ENCODE measurements around the gene NOSIP. TPM values are rescaled to one million over a fixed set of nuclear protein-coding genes. Genes with fewer than 3 reads are reported as not detected.

NOSIP gene
- total and polyA plus RNA-seq, 2 of the 4 experiments (the other 2 are of a cell fraction): 118 to 138 TPM

DNA sequence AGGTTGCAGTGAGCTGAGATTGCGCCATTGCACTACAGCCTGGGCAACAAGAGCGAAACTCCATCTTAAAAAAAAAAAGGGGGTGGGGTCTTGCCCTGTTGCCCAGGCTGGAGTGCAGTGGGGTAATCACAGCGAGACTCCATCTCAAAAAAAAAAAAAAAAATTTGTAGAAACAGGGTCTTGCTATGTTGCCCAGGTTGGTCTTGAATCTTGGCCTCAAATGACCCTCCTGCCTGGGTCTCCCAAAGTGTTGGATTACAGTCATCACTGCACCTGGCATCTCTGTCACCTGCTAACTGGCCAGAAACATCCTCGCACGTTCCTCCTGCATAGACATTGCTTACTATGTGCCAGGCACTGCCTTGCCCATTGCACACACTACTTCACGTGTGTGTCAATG lies 38.4 kb downstream of the NOSIP start:
- CTCF ChIA-PET: no interaction called here
- Histone ChIP-seq H2BK120ac (ENCODE audit: low read depth, low read length) (no peak overlapping the region), H4K8ac (ENCODE audit: low read depth in 2 of 2, low read length in 2 of 2) (no peak overlapping the region), H2BK20ac (ENCODE audit: low read depth, low read length) (no peak overlapping the region), H2AFZ (replicated peaks; ENCODE audit: low read length, poor library complexity) (no peak overlapping the region), H3K4me3 (ENCODE audit: insufficient read depth, low read depth, low read length) (no peak overlapping the region), H2BK15ac (ENCODE audit: low read depth, low read length) (no peak overlapping the region), H3K23ac (ENCODE audit: low read depth, low read length) (no peak overlapping the region), H4K91ac (ENCODE audit: insufficient read depth, low read depth, low read length) (no peak overlapping the region), H2AK9ac (replicated peaks; ENCODE audit: low read depth, low read length, poor library complexity) (no peak overlapping the region), H3K4me2 (ENCODE audit: low read depth, low read length) (no peak overlapping the region), H3K27ac (ENCODE audit: insufficient read depth, low read length) (no peak overlapping the region), H3K4me1 (ENCODE audit: control insufficient read depth, insufficient read depth, low read length) (no peaks in the 10 kb centered on the region; the same call in 1 of the 2 replicates), H3K27me3 (ENCODE audit: control insufficient read depth, insufficient read depth, low read length) (no peaks in the 10 kb centered on the region), H2AK5ac (ENCODE audit: low read depth, low read length) (no peak overlapping the region), H3K79me1 (ENCODE audit: low read depth in 1 of 2, low read length in 2 of 2) (no peaks in the 10 kb centered on the region), H3K56ac (ENCODE audit: extremely low read depth, insufficient read depth, low read length) (no peak overlapping the region), H4K5ac (ENCODE audit: low read depth, low read length) (no peak overlapping the region), H4K20me1 (ENCODE audit: insufficient read depth, low read length) (no peaks in the 10 kb centered on the region), H2BK5ac (ENCODE audit: low read depth, low read length, poor library complexity, severe bottlenecking) (no peak overlapping the region), H3K9ac (ENCODE audit: low read depth, low read length) (no peak overlapping the region), H3K9me3 (ENCODE audit: control insufficient read depth, insufficient read depth, low read length) (no peaks in the 10 kb centered on the region), H3K4ac (ENCODE audit: low read depth, low read length) (no peak overlapping the region), H3K36me3 (ENCODE audit: control insufficient read depth, insufficient read depth, low read length) (peaks cover 16% of the 10 kb centered on the region), H3K9me1 (ENCODE audit: insufficient read depth, low read length) (no peaks in the 10 kb centered on the region), H3K14ac (replicated peaks; ENCODE audit: low read depth, low read length) (no peak overlapping the region), H3K18ac (ENCODE audit: low read depth, low read length) (no peak overlapping the region)
- intact Hi-C loops (cut with micrococcal nuclease) (no loop called here), dilution Hi-C loops (cut with HindIII; ENCODE audit: low sequenced_read_pairs, unreplicated experiment) (no loop called here), in situ Hi-C loops (cut with MboI; ENCODE audit: low sequenced_read_pairs) (no loop called here)
- no TSS peak for BruUV-seq (replicated peaks)
- POLR2A ChIA-PET (ENCODE audit: unreplicated experiment): no interaction called here
- 100% methylated on average over 2 of the region's 6 CpGs; no CpG with 5 or more reads in 1 of the 2 experiments for WGBS, 2 experiments (ENCODE audit: extremely low coverage in 2 of 2, insufficient read length in 1 of 2)
- no peak for TF ChIP-seq BHLHE40 (IDR thresholded peaks at IDR 0.05; ENCODE audit: low read depth, low read length)
- DNase-seq (no peak), ATAC-seq (ENCODE audit: low read depth) (no peak)

Measured in IMR-90 (cell line).